ENCODE measurements around the gene CITED2. TPM values are rescaled to one million over a fixed set of nuclear protein-coding genes. Genes with fewer than 3 reads are reported as not detected.

The CITED2 gene, protein sequence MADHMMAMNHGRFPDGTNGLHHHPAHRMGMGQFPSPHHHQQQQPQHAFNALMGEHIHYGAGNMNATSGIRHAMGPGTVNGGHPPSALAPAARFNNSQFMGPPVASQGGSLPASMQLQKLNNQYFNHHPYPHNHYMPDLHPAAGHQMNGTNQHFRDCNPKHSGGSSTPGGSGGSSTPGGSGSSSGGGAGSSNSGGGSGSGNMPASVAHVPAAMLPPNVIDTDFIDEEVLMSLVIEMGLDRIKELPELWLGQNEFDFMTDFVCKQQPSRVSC
- total RNA-seq, result 173 and 205 TPM in 2 replicates

DNA sequence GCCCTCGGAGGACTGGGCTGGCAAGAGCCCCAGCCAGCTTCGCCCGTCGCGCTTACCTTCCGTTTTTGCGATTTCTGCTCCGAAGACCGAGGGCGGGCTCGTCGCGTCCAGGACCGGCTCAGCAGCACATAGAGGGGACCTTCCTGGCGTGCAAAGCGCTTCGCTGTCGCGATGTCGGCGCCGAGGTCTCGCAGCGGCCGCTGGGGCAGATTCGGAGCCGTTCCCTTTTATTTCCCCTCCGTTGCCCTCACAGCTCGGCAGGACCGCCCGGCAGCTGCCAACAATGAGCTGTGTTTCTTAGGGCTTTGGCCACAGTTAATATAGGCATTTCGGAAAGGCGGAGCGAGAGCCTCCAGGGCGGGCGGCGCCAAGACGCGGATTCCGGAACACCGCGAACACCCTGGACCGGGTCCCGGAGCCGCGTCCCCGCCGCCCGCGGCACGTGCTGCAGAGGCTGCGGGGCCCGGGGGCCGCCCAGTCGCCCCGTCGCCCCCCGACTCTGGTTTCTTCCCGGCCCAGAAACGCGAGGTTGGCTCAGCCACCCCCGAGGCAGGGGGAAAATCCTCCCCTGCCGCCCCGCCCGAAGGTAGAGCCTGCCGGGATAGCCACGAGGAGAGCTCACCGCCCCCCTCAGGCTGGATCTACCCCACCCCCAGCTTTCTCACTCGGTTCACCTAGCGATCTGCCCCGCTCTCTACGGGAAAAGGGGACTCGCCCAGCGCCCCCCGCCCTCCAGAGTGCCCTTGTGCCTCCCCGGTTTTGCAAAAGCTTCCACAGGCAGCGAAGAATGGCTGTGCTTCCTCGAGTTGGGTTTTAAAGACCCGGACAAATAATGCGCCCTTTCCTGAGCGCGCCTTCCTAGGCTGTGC lies at the start of gene CITED2:
TSS of gene CITED2 (minus strand) at position 292 of the 869 bp plus-strand sequence. CDS start 704 bp downstream, outside the sequence.

Other genes with a start within 250 kb of the CITED2 start
- gene HECA, start 239.6 kb downstream of the CITED2 start, total RNA-seq, result 17.8 and 19.6 TPM in 2 replicates
- 0.24 and 0.25 TPM in 2 replicates for gene TXLNB, start 82.7 kb downstream of the CITED2 start, total RNA-seq